Measurements from ENCODE around the gene CDK5R2.
"Not testable (repeated sequence)": the region's sequence is repeated elsewhere in the genome, so short reads cannot be mapped to it uniquely, and the experiment has no call there.

The CDK5R2 gene

DNA sequence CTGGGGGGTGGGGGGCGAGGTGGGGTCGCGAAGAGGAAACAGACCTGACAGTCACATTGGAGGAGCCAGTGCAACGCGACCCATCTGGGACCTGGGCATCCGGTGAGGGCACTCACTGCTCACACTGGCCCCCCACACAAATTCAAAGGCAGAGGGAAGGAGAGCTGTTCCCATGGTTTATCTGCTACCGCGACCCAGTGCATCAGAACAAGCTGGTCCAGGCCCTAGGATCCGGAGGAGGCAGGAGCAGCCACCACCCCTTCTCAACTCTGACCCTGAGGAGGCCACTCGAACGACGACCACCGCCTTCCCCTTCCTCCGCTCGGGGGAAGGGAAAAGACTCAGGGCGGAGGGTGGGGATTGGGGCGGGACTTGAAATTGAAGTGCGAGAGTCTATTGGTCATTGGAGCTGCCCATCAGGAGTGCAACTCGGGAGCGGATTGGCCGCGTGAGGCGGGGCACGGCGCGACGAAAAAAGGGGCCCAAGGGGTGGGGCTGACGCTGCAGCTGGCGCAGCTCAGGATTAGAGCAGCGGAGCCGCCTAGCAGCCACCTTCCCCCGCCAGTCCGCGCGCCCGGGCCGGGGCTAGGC lies at the start of gene CDK5R2:
CDK5R2 (plus strand) TSS at position 526 of the 591 bp plus-strand sequence. CDS start 155 bp downstream, outside the sequence.
- DNase-seq (ENCODE audit: low read depth): peak; percentile 74

GRCh38 chr2:218910741-218911140 lies 48.7 kb upstream of the CDK5R2 start:
- DNase-seq (ENCODE audit: low read depth): no peak

DNA sequence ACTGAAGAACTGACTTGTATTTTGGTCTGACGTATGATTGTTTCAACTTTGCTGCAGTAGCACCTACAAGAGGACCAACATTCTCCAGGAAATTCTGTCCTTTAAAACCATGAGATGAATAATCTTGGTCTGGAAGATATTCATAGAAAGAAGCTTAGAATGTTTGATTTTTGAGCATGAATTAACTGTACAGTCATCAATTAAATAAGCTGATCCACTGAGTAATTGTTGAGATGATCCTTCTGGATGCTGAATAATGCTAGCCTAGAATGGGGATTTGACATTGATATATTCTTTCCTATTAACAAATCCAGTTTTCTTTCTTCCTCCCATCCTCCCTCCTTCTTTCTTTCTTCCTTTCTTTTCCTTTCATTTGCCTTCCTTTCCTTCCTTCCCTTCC lies 39.0 kb upstream of the CDK5R2 start:
- DNase-seq (ENCODE audit: low read depth): no peak

DNA sequence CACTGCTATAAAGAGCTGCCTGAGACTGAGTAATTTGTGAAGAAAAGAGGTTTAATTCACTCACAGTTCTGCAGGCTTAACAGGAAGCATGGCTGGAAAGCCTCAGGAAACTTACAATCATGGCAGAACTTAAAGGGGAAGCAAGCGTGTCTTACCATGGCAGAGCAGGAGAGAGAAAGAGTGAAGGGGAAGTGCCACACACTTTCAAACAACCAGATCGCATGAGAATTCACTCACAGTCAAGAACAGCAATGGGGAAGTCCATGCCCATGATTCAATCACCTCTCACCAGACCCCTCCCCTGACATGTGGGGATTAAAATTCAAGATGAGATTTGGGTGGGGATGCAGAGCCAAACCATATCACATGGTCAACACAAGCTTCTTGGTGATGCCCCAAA lies 34.7 kb upstream of the CDK5R2 start:
- DNase-seq (ENCODE audit: low read depth): no peak

DNA sequence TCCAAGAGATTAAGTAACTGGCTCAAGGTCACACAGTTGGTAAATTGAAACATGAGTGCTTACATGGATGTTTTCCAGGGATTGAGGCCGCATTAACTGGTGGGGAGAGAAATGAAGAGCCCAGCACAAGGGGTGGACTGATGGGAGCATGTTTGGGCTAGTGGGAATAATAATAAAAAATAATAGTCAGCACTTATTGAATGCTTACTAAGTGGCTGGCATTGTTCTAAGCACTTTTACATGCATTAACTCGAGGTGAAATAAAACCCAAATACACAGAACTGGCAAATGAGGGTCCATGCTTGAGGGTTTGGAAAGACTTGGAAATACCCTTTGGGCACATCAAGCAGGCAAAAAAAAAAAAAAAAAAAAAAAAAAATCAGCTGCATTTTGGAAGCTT lies 34.0 kb upstream of the CDK5R2 start:
- no peak for DNase-seq (ENCODE audit: low read depth)

DNA sequence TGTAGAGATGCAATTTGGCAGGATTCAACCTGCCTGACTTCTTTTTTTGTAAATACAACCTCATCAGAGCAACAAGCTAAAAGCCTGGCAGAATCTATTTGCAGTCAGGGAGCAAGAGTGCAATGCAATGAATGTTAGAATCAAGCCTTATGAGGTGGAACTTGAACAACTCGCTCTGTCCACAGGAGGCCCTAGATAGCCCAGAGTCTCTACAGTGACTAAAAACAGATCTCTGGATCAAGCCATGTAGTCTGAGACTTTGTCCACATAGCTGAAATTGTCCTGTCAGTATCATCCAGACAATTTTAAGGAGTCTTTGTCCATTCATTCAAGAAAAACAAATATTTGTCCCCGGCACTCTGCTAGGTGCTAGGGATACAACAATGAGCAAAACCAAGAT lies 32.0 kb upstream of the CDK5R2 start:
- no peak for DNase-seq (ENCODE audit: low read depth)

- DNase-seq (ENCODE audit: low read depth): no peak
Observed at GRCh38 chr2:218927876-218928275, 31.6 kb upstream of the CDK5R2 start.

GRCh38 chr2:218930488-218930887 lies 29.0 kb upstream of the CDK5R2 start:
- DNase-seq (ENCODE audit: low read depth): not testable (repeated sequence)

GRCh38 chr2:218931751-218932150 lies 27.7 kb upstream of the CDK5R2 start:
- DNase-seq (ENCODE audit: low read depth): not testable (repeated sequence)

DNA sequence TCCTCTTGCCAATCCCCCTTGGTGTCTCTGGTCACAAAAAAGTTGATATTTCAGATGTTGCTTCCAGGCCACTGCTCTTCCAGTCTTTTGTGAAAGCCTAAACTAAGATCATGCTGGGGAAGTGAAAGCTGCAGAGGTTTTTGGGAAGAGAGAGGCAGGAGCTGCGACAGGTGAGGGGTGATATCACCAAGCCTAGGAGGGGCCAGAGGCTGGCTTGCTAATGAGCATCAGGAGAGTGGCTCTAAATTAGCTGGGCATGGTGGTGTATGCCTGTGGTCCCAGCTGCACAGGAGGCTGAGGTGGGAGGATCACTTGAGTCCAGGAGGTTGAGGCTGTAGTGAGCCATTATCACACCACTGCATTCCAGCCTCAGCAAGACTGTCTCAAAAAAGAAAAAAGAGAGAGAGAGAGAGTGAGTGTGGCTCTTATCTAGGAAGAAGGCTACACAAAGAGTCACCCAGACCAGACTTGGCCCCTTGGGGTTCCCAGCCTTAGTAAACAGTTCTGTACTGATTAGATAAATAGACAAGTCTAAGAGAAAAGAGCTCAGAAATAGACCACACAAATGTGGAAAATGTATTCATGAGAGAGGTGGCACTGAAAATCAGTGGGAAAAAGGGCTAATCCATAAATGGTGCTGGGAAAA lies 14.6 kb upstream of the CDK5R2 start:
- DNase-seq (ENCODE audit: low read depth): no peak

DNA sequence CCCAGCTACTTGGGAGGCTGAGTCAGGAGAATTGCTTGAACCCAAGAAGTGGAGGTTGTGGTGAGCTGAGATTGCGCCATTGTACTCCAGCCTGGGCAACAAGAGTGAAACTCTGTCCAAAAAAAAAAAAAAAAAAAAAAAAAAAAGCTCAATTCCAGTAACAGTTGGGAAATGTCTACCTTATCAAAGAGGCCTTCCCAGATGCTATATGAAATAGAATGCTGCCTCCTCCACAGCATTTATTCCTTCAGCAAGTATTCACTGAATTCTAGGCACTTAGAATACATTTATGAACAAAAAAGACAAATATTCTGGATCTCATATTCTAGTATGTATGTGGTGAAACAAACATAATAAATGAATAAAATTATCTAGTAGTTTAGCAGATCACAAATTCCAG lies 12.8 kb upstream of the CDK5R2 start:
- no peak for DNase-seq (ENCODE audit: low read depth)

DNA sequence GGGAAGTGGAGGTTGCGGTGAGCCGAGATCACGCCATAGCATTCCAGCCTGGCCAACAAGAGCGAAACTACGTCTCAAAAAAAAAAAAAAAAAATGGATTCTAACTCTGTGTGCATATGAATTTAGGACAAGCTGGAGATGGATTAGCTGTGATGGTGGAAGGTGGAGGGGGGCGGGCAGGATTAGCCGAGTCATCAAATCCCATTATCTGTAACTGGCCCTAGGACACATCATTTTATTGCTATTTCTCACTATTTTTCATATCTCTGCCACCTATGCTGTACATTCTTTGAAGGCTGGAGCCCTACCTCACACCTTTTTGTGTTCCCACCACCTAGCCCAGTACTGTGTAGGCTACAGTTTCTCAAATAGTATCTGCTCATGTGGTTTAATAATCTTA lies 7.3 kb upstream of the CDK5R2 start:
- DNase-seq (ENCODE audit: low read depth): no peak

- no peak for DNase-seq (ENCODE audit: low read depth)
Observed at GRCh38 chr2:218953366-218953954, 6.0 kb upstream of the CDK5R2 start.

GRCh38 chr2:218954541-218955300 lies 4.7 kb upstream of the CDK5R2 start:
- no peak for DNase-seq (ENCODE audit: low read depth)

- DNase-seq (ENCODE audit: low read depth): no peak
Observed at GRCh38 chr2:218956039-218956438, 3.4 kb upstream of the CDK5R2 start.

- no peak for DNase-seq (ENCODE audit: low read depth)
Observed at GRCh38 chr2:218957671-218958070, 1.8 kb upstream of the CDK5R2 start.

DNA sequence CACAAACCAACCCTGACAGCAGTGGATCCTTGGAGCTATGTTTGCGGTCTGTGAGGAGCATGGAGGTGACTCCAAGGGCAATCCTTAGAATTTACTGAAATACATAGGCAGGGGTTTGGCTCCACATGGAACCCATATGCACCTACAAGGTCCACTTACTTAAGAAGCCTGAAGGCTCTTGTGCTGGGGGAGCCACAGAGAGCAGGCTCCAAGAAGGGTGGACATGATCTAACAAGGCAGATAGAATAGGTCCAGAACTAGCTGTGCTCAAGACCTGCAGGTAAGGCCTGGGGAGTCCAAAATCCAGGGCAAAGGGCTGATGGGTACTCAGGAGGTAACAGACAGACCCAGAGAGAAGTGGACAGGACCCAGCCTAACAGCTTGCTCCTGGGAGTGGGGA lies 1.2 kb upstream of the CDK5R2 start:
- DNase-seq (ENCODE audit: low read depth): no peak

DNA sequence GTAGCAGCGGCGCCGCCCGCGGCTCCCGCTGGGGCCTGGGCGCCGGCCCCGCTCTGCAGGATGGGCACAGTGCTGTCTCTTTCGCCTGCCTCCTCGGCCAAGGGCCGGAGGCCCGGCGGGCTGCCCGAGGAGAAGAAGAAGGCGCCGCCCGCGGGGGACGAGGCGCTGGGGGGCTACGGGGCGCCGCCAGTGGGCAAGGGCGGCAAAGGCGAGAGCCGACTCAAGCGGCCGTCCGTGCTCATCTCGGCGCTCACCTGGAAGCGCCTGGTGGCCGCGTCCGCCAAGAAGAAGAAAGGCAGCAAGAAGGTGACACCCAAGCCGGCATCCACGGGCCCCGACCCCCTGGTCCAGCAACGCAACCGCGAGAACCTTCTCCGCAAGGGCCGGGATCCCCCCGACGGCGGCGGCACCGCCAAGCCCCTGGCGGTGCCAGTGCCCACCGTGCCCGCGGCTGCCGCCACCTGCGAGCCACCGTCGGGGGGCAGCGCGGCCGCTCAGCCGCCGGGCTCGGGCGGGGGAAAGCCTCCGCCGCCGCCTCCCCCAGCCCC lies 369 bp downstream of the CDK5R2 start:
- no peak for DNase-seq (ENCODE audit: low read depth)

DNA sequence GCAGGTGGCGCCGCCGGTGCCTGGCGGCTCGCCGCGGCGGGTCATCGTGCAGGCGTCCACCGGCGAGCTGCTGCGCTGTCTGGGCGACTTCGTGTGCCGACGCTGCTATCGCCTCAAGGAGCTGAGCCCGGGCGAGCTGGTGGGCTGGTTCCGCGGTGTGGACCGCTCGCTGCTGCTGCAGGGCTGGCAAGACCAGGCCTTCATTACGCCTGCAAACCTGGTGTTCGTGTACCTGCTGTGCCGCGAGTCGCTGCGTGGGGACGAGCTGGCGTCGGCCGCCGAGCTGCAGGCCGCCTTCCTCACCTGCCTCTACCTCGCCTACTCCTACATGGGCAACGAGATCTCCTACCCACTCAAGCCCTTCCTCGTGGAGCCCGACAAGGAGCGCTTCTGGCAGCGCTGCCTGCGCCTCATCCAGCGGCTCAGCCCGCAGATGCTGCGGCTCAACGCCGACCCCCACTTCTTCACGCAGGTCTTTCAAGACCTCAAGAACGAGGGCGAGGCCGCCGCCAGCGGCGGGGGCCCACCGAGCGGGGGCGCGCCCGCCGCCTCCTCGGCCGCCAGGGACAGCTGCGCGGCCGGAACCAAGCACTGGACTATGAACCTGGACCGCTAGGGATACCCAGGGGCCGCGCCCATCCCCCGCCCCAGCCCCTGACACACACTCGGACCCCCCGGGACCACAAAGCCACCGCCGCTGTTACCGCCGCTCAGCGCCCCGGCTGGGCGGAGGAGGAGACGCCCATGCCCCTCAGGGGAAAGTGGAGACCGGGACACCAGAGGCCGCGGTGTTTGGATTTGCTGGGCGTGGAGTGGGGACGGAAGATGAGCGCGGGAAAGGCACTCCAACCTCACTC lies 1.1 kb downstream of the CDK5R2 start:
- no peak for DNase-seq (ENCODE audit: low read depth)

DNA sequence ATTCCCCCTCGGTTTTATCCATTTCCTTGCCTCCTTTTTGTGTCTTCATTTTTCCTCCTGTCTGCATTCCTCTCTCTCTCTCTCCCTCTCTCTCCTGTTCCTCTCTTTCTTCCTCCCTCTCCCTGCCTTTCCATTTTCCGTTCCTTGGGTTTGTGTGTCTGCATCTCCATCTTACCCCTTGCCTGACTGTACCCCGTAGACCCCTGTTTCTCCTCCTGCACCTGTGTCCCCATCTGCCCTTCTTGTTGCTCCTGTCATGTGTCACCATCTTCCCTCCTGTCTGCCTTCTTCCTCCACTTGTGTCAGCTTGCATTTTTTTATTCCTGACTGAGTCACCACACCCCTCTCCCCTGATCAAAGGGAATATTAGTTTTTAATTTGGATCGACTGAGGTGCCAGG lies 1.8 kb downstream of the CDK5R2 start:
- no peak for DNase-seq (ENCODE audit: low read depth)

GRCh38 chr2:218961651-218962570 lies 2.4 kb downstream of the CDK5R2 start:
- no peak for DNase-seq (ENCODE audit: low read depth)
